HCT116 (cell line): ENCODE data around the gene SYNE4. TPM values are rescaled to one million over a fixed set of nuclear protein-coding genes. Genes with fewer than 3 reads are reported as not detected.
A peak's percentile ranks its signal among the peaks of the same experiment; 100 is the strongest.

Source experiments
- ATAC-seq: fragments of 200-7000 bp; cut with Tn5 transposase; 2 replicates; pipeline ENCODE4 v1.9.1; 2020; ENCODE audit warnings: mild to moderate bottlenecking, moderate library complexity
- BruUV-seq: library from RNA; stranded (reverse); fragments of 400-500 nt; replicated peaks from 2 replicates; lab custom pipeline; 2021; lab: Mats Ljungman, UMichigan
- CTCF ChIA-PET: fragments of 300-600 bp; sonication (Branson Sonifier 250); formaldehyde crosslinking; loops from one replicate; lab custom pipeline; 2021; ENCODE audit warnings: antibody characterized with exemption; lab: Charles Lee
- POLR2A ChIA-PET: fragments of 300-600, 350-600 bp; sonication (Branson Sonifier 250); formaldehyde crosslinking; loops from one replicate; lab custom pipeline; 2021; ENCODE audit warnings: antibody characterized with exemption; lab: Charles Lee
- RAD21 ChIA-PET, 2 experiments: fragments of 300-600 bp; sonication (Branson Sonifier 250); formaldehyde crosslinking; loops; one replicate each; lab custom pipeline; 2023; ENCODE audit warnings: low total read pairs in 2 of 2; ENCODE audit not compliant: uncharacterized antibody in 2 of 2, unreplicated experiment in 2 of 2, low non-redundant PET in 1 of 2; lab: Charles Lee
- DNase-seq: peaks from one replicate; pipeline ENCODE4 v3.0.0-alpha.2; 2010; ENCODE audit warnings: low read depth, low spot score
- H2AFZ ChIP-seq: fragments of 200-600 bp; shearing (Covaris generic), sonication (generic); 2 replicates; pipeline ENCODE4 v1.6.1; 2017; ENCODE audit warnings: low read depth, mixed run types, mixed read lengths, antibody characterized with exemption, low read length; ENCODE audit not compliant: poor library complexity, severe bottlenecking
- H3K27ac ChIP-seq: 2 replicates; pipeline ENCODE4 v1.5.1; 2012; ENCODE audit warnings: low read depth, low read length
- H3K27me3 ChIP-seq: fragments of 200-600 bp; sonication (generic); 2 replicates; pipeline ENCODE4 v1.6.1; 2016; ENCODE audit warnings: mixed run types, low read length, mixed read lengths; ENCODE audit not compliant: insufficient read depth
- H3K36me3 ChIP-seq, 2 experiments: fragments of 200-500 bp in 1 of 2; fragments of 200-600 bp in 1 of 2; sonication (Bioruptor generic) in 1 of 2; sonication (generic) in 1 of 2; 2 replicates each; pipeline versions ENCODE4 v1.5.1 to v1.6.1; 2014 to 2016; ENCODE audit warnings: low read length in 2 of 2, inconsistent platforms in 1 of 2, mixed read lengths in 1 of 2, mixed run types in 1 of 2; ENCODE audit not compliant: insufficient read depth in 2 of 2, control insufficient read depth in 1 of 2
- H3K4me1 ChIP-seq, 2 experiments: fragments of 200-600 bp in 1 of 2; sonication (generic) in 1 of 2; 2 replicates each; pipeline versions ENCODE4 v1.5.1 to v1.6.1; 2012 to 2017; ENCODE audit warnings: low read length in 2 of 2, inconsistent platforms in 1 of 2, mild to moderate bottlenecking in 1 of 2, mixed read lengths in 1 of 2, mixed run types in 1 of 2, moderate library complexity in 1 of 2; ENCODE audit not compliant: insufficient read depth in 2 of 2, control insufficient read depth in 1 of 2
- H3K4me2 ChIP-seq: fragments of 200-600 bp; sonication (generic); 2 replicates; pipeline ENCODE4 v1.6.1; 2017; ENCODE audit warnings: mixed run types, low read length, mixed read lengths
- H3K4me3 ChIP-seq, 2 experiments: fragments of 200-600 bp in 1 of 2; sonication (generic) in 1 of 2; replicated peaks in 1 of 2; 2 replicates each; pipeline ENCODE4 v1.5.1; 2011 to 2016; ENCODE audit warnings: low read length in 2 of 2, control low read depth in 1 of 2, low read depth in 1 of 2, mild to moderate bottlenecking in 1 of 2, mixed read lengths in 1 of 2, mixed run types in 1 of 2
- H3K79me2 ChIP-seq: fragments of 200-600 bp; sonication (generic); 2 replicates; pipeline ENCODE4 v1.6.1; 2017; ENCODE audit warnings: mild to moderate bottlenecking, mixed run types, low read length, moderate library complexity, mixed read lengths; ENCODE audit not compliant: insufficient read depth
- H3K9ac ChIP-seq: fragments of 200-600 bp; sonication (generic); 2 replicates; pipeline ENCODE4 v1.6.1; 2016; ENCODE audit warnings: low read length, mixed read lengths
- H3K9me2 ChIP-seq: fragments of 200-600 bp; sonication (generic), shearing (Covaris generic); 2 replicates; pipeline ENCODE4 v1.6.1; 2017; ENCODE audit warnings: mixed run types, mild to moderate bottlenecking, moderate library complexity; ENCODE audit not compliant: insufficient read depth
- H3K9me3 ChIP-seq, 2 experiments: fragments of 200-500 bp in 1 of 2; fragments of 200-600 bp in 1 of 2; sonication (Bioruptor generic) in 1 of 2; sonication (generic) in 1 of 2; 2 replicates each; pipeline ENCODE4 v1.6.1; 2014 to 2017; ENCODE audit warnings: low read length in 2 of 2, mixed read lengths in 2 of 2, inconsistent platforms in 1 of 2, low read depth in 1 of 2, mild to moderate bottlenecking in 1 of 2, mixed run types in 1 of 2, moderate library complexity in 1 of 2; ENCODE audit not compliant: control insufficient read depth in 1 of 2, insufficient read depth in 1 of 2
- H4K20me1 ChIP-seq: fragments of 200-600 bp; sonication (generic), shearing (Covaris generic); 2 replicates; pipeline ENCODE4 v1.6.1; 2017; ENCODE audit warnings: mixed run types, mild to moderate bottlenecking, moderate library complexity; ENCODE audit not compliant: insufficient read depth
- CBX3 ChIP-seq: IDR thresholded peaks from 2 replicates; pipeline ENCODE4 v1.6.1; 2012; ENCODE audit warnings: low read depth
- CTCF ChIP-seq, 3 experiments: fragments of 200-600 bp in 1 of 3; sonication (generic) in 1 of 3; IDR thresholded peaks in 2 of 3; conservative IDR thresholded peaks in 1 of 3; 2 replicates each; pipeline ENCODE4 v1.5.1; 2012 to 2017; ENCODE audit warnings: low read depth in 2 of 3, low read length in 2 of 3, antibody characterized with exemption in 1 of 3, borderline replicate concordance in 1 of 3, control low read depth in 1 of 3, mild to moderate bottlenecking in 1 of 3, mixed read lengths in 1 of 3, mixed run types in 1 of 3, moderate library complexity in 1 of 3; ENCODE audit not compliant: insufficient read depth in 1 of 3
- EGR1 ChIP-seq: IDR thresholded peaks from 2 replicates; pipeline ENCODE4 v1.6.1; 2012; ENCODE audit warnings: low read depth
- ELF1 ChIP-seq: IDR thresholded peaks from 2 replicates; pipeline ENCODE4 v1.6.1; 2012; ENCODE audit warnings: low read depth, borderline replicate concordance
- EZH2phosphoT487 ChIP-seq: fragments of 200-600 bp; IDR thresholded peaks from 2 replicates; pipeline ENCODE4 v1.6.1; 2018; ENCODE audit warnings: antibody characterized with exemption, borderline replicate concordance
- JUND ChIP-seq: IDR thresholded peaks from 2 replicates; pipeline ENCODE4 v1.6.1; 2012
- POLR2A ChIP-seq: IDR thresholded peaks from 2 replicates; pipeline ENCODE4 v1.7.0; 2011; ENCODE audit warnings: borderline replicate concordance; ENCODE audit not compliant: insufficient read depth, insufficient read length; ENCODE audit errors: extremely low read depth
- RAD21 ChIP-seq: IDR thresholded peaks from 2 replicates; pipeline ENCODE4 v1.6.1; 2012; ENCODE audit warnings: low read depth, mild to moderate bottlenecking
- SIN3A ChIP-seq: IDR thresholded peaks from 2 replicates; pipeline ENCODE4 v1.6.1; 2012; ENCODE audit warnings: low read depth
- SP1 ChIP-seq: IDR thresholded peaks from 2 replicates; pipeline ENCODE4 v1.6.1; 2012; ENCODE audit warnings: low read depth
- SRF ChIP-seq: IDR thresholded peaks from 2 replicates; pipeline ENCODE4 v1.6.1; 2012; ENCODE audit warnings: low read depth
- YY1 ChIP-seq: IDR thresholded peaks from 2 replicates; pipeline ENCODE4 v1.6.1; 2011; ENCODE audit warnings: low read length, low read depth, moderate library complexity, mild to moderate bottlenecking; ENCODE audit not compliant: insufficient replicate concordance; ENCODE audit errors: extremely low read depth
- ZFX ChIP-seq: fragments of 450-650 bp; IDR thresholded peaks from 2 replicates; pipeline ENCODE4 v1.6.1; 2017
- ZNF274 ChIP-seq: fragments of 200-500 bp; sonication (Bioruptor generic); IDR thresholded peaks from 2 replicates; pipeline ENCODE4 v1.6.1; 2014; ENCODE audit warnings: mild to moderate bottlenecking, low read depth, low read length, inconsistent platforms
- intact Hi-C: fragments of 100-400 bp; cut with micrococcal nuclease; formaldehyde crosslinking; loops from 2 replicates; pipeline ENCODE4 v1.10.0; 2022
- total RNA-seq: library from RNA; stranded (reverse); gene quantifications from one replicate; pipeline ENCODE4 v1.2.1, GENCODE V29; 2021; ENCODE audit not compliant: unreplicated experiment
- TF ChIP-seq, protein P1 (sequence below): IDR thresholded peaks from 2 replicates; pipeline ENCODE4 v1.6.1; 2012
- TF ChIP-seq, protein P2 (sequence below): IDR thresholded peaks from 2 replicates; pipeline ENCODE4 v1.6.1; 2012; ENCODE audit warnings: low read depth

Gene SYNE4
- total RNA-seq, 1 experiment from 2014 or later, result 27.9 TPM

DNA sequence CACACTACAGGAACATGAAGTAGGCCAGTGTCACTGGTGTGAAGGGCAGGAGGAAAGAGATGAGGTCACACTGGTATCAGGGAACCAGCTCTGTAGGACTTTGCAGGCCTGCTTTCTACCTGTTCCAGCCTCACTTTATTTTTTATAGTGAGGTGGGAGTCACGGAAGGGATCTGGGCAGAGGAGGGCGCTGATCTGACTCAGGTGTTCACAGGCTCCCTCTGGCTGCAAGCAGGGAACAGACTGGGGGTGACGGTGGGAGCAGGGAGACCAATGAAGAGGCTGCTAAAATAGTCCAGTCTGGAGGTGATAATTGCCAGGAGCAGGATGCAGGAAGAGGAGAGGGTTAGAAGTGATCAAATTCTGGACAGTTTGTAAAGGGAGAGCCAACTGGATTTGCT, 42.6 kb upstream of the SYNE4 start:
- no peak overlapping the region for H3K4me3 ChIP-seq
- ChIA-PET CTCF (no interaction called here), POLR2A (interaction anchor here (1.5 kb wide), 1 partner anchor 37 kb away, joined by 3 read pairs; the partner anchor contains the start of gene ALKBH6), RAD21 (no interaction called here)
- H4K20me1 ChIP-seq, result no peaks in the 10 kb centered on the region
- peak; percentile 33 for DNase-seq
- intact Hi-C loops, result loop anchor here (1.0 to 10.0 kb wide), 2 partner anchors 52 to 166 kb away; no protein-coding TSS in a partner anchor
- no peaks in the 10 kb centered on the region for H3K9me3 ChIP-seq
- BruUV-seq, result no TSS peak
- TF ChIP-seq JUND (no peak), EGR1 (no peak), ZFX (no peak), SIN3A (no peak), CTCF (IDR thresholded peaks at IDR 0.05 in 2 of 3, conservative IDR thresholded peaks at IDR 0.05 in 1 of 3; ENCODE audit: borderline replicate concordance in 1 of 3, insufficient read depth in 1 of 3, low read depth in 2 of 3, low read length in 2 of 3) (peak; percentile 71 to 98 (median 73)), POLR2A (no peak), ZNF274 (no peak), EZH2phosphoT487 (no peak), CBX3 (no peak), RAD21 (peak; percentile 46), SP1 (no peak), ELF1 (no peak), YY1 (no peak), SRF (no peak)
- TF ChIP-seq, protein P1, sequence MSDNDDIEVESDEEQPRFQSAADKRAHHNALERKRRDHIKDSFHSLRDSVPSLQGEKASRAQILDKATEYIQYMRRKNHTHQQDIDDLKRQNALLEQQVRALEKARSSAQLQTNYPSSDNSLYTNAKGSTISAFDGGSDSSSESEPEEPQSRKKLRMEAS, result no peak
- TF ChIP-seq, protein P2, sequence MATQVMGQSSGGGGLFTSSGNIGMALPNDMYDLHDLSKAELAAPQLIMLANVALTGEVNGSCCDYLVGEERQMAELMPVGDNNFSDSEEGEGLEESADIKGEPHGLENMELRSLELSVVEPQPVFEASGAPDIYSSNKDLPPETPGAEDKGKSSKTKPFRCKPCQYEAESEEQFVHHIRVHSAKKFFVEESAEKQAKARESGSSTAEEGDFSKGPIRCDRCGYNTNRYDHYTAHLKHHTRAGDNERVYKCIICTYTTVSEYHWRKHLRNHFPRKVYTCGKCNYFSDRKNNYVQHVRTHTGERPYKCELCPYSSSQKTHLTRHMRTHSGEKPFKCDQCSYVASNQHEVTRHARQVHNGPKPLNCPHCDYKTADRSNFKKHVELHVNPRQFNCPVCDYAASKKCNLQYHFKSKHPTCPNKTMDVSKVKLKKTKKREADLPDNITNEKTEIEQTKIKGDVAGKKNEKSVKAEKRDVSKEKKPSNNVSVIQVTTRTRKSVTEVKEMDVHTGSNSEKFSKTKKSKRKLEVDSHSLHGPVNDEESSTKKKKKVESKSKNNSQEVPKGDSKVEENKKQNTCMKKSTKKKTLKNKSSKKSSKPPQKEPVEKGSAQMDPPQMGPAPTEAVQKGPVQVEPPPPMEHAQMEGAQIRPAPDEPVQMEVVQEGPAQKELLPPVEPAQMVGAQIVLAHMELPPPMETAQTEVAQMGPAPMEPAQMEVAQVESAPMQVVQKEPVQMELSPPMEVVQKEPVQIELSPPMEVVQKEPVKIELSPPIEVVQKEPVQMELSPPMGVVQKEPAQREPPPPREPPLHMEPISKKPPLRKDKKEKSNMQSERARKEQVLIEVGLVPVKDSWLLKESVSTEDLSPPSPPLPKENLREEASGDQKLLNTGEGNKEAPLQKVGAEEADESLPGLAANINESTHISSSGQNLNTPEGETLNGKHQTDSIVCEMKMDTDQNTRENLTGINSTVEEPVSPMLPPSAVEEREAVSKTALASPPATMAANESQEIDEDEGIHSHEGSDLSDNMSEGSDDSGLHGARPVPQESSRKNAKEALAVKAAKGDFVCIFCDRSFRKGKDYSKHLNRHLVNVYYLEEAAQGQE, result no peak
- H3K27ac ChIP-seq, result no peak overlapping the region
- no peak overlapping the region for H3K4me2 ChIP-seq
- peaks cover 12% of the 10 kb centered on the region for H3K79me2 ChIP-seq
- no peak overlapping the region for H2AFZ ChIP-seq
- no peak for ATAC-seq
- H3K9ac ChIP-seq, result no peak overlapping the region
- no peaks in the 10 kb centered on the region for H3K9me2 ChIP-seq
- no peaks in the 10 kb centered on the region for H3K36me3 ChIP-seq
- H3K4me1 ChIP-seq, result peaks cover 19 to 43% of the 10 kb centered on the region in 2 experiments
- H3K27me3 ChIP-seq, result no peaks in the 10 kb centered on the region
